GM18870 (cell line): Measurements from ENCODE around the gene EEIG2.
"Not testable (repeated sequence)": the region's sequence is repeated elsewhere in the genome, so short reads cannot be mapped to it uniquely, and the experiment has no call there.

Source experiments
- ATAC-seq: cut with Tn5 transposase; IDR thresholded peaks from one replicate; pipeline ENCODE4 v1.9.1; 2021; ENCODE audit warnings: moderate library complexity; ENCODE audit not compliant: unreplicated experiment

EEIG2 gene

DNA sequence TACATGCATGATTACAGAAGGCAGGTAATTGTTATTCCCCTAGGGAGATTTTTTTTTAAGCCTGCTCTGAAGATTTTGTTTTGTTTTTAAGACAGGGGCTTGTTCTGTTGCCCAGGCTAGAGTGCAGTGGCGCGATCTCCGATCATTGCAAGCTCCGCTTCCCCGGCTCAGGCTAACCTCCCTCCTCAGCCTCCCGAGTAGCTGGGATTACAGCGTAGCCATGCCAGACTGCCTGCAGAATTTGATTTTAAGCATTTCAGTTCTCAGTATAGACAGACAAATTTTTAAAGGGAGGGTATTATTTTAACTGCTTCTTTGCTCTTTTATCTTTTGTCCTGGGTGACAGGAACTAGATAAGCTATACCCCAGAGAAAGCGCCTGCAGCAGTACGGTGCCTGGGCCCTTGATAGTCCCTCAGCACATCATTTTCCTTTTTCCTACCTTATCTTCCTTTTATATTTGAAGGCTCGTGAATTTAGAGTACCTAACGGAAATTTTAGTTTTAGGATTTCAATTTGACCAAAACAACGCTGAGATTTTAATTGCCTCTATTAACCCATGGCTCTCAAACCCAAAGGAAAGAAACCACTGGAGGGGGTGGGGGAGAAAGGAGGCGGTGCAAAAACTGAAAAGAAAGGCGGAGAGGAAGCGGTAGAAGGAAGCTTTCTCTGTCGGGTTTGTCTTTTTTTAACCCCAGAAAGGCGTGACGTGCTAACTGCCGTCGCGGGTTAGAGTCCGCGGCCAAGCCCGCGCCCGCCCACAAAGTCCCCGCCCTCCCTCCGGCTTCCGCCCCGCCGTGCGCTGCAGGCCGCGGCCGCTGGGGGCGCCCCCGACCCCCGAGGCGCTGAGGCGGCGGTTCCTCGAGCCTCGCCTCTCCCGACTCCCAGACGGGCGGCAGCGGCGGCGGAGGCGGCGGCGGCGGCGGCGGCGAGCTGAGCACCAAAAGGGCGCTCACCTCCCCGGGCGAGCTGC is at the start of gene EEIG2:
Gene EEIG2, plus strand, starts transcription at position 886 of the 972 bp plus-strand sequence. CDS start 329 bp downstream, outside the sequence.
- ATAC-seq, result peak; percentile 63

- no peak for ATAC-seq
Observed at GRCh38 chr1:108511764-108512163, 48.1 kb upstream of the EEIG2 start.

DNA sequence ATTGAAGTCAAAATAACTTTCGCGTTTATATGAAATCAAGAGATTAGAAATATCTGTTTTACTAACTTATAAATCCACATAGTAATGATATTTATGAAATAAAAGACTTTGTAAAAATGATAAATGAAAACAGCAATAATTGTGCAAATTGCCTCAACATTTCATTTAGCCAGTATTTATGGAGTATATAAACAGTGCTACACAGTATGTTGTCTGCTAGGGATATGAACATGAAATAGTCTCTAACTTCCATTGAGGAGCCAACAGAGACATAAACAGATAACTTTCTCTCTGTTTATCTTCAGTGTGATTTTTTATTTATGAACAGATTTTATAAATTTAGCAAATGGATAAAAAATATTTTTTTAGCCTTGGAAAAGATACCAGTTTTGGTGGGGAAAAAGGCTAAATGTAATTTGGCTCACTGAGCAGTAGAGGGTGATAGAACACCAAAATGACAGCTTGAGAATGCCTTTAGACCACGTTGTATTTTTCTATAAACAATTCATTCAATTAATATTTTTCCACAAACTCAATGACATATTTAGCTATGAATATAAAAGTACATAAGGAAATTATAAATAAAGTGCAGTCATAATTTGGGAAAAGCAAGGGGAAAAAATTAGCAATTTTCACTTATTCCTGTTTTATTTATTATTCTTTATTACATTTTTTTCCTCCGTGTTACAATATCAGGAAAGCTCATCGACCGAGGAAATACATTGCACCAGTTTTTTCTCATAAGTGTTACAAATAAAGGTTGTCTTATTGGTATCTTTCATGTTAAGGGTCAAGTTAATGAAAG is 47.5 kb upstream of the EEIG2 start:
- no peak for ATAC-seq

DNA sequence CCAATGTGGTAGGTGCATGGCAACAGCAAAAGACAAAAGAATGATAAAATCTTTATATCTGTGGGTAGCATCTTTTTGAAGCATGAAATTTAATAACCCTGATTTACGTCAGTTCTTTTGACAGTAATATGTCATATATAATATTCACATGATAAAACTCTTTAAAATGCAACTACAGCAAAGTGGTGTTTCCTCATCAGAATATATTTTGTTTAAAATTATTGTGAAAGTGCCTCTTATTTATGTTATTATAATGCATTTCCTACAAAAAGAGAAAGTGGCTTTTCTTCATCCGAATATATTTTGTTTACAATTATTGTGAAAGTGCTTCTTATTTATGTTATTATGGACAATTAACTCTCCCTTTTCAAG is 46.9 kb upstream of the EEIG2 start:
- no peak for ATAC-seq

GRCh38 chr1:108513914-108514313 is 46.0 kb upstream of the EEIG2 start:
- ATAC-seq, result not testable (repeated sequence)

- ATAC-seq, result not testable (repeated sequence)
Observed at GRCh38 chr1:108517301-108517897, 42.5 kb upstream of the EEIG2 start.

GRCh38 chr1:108521990-108522393 is 37.9 kb upstream of the EEIG2 start:
- no peak for ATAC-seq

DNA sequence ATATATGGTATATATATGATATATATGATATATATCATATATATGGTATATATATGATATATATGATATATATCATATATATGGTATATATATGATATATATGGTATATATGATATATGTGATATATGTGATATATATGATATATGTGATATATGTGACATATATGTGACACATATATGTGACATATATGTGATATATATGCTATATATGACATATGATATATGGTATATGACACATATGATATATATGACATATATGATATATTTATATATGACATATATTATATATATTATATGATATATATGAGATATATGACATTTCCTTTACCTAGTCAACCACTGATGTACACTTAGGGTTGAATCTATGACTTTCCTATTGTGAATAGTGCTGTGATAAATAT is 36.1 kb upstream of the EEIG2 start:
- ATAC-seq, result no peak

DNA sequence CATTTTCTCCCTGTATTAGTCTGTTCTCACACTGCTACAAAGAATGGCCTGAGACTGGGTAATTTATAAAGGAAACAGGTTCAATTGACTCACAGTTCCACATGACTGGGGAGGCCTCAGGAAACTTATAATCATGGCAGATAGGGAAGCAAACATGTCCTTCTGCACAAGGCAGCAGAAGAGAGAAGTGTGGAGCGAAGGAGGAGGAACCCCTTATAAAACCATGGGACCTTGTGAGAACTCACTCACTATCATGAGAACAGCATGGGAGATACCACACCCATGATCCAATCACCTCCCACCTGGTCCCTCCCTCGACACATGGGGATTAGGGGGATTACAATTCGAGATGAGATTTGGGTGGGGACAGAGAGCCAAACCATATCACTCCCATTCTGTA is 35.2 kb upstream of the EEIG2 start:
- ATAC-seq, result no peak

- no peak for ATAC-seq
Observed at GRCh38 chr1:108527135-108527534, 32.8 kb upstream of the EEIG2 start.

DNA sequence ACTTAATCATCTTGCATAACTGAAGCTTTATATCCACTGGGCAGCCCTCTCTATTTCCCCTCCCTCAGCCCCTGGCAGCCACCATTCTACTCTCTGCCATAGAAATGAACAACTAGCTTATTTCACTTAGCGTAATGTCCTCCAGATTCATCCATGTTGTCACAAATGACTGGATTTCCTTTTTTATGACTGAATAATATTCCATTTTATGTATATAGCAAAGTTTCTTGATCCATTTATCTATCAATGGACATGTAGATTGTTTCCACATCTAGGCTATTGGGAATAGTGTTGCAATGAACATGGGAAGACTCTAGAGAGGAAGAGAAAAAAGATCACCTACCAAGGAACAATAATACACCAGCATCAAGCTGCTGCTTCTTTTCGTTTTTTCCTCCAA is 32.1 kb upstream of the EEIG2 start:
- no peak for ATAC-seq

DNA sequence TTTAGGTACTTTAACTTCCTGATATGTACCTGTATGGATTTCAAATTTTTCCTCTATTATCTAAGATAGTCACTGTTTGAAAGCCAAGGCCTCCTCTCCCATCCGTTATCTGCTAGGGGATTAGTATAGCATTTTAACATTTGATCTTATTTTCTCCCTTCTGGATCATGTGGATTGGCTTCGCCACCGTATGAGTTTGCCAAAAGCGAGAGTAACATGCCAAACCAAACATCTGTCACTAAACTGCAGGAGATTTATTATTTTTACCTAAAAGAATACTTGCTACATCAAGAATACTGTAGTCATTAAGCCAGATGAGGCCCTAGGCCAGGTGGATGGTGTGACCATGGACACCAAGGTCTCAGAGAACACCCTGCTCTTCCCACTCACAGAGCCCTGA is 28.5 kb upstream of the EEIG2 start:
- no peak for ATAC-seq

GRCh38 chr1:108532730-108533129 is 27.2 kb upstream of the EEIG2 start:
- no peak for ATAC-seq

DNA sequence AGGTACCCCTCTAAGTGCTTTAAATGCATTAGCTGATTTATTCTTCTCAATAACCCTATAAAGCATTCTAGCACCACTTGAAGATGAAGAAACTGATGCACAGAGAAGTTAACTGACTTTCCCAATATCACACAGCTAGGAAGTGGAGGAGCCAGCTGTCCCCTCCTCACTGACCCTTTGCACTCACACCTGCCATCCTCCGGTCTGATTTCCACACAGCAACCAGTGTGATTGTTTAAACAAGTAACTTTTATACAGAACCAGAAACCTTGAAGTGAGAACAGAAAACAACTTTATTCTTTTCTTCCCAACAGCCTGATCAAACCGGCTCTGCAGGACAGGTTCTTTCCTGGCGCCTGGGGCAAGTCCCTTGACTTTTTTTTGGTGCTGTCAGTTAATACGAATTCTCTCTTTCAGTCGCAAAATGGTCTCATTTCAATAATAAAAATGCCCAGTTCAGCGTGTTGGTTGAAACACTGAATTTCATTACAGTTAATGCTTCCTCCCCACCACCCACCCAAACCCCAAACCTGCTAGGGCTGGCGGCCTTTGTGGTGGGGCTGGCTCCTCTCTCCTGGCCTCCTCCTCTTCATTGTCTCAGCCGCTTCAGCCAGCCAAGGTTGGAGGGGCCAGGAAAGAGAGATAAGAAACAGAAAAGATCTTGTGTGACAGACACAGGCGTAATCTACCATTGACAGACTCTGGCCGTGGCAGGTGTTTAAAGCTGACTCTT is 26.4 kb upstream of the EEIG2 start:
- ATAC-seq, result no peak

- no peak for ATAC-seq
Observed at GRCh38 chr1:108534759-108535158, 25.1 kb upstream of the EEIG2 start.

- ATAC-seq, result not testable (repeated sequence)
Observed at GRCh38 chr1:108535315-108535897, 24.5 kb upstream of the EEIG2 start.

DNA sequence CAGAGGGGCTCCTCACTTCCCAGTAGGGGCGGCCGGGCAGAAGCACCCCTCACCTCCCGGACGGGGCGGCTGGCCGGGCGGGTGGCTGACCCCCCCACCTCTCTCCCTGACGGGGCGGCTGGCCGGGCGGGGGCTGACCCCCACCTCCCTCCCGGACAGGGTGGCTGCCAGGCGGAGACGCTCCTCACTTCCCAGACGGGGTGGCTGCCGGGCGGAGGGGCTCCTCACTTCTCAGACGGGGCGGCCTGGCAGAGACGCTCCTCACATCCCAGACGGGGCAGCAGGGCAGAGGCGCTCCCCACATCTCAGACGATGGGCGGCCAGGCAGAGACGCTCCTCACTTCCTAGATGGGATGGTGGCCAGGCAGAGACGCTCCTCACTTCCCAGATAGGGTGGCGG is 23.9 kb upstream of the EEIG2 start:
- ATAC-seq, result not testable (repeated sequence)

GRCh38 chr1:108536791-108537190 is 23.1 kb upstream of the EEIG2 start:
- not testable (repeated sequence) for ATAC-seq

- ATAC-seq, result no peak
Observed at GRCh38 chr1:108537976-108538375, 21.9 kb upstream of the EEIG2 start.

GRCh38 chr1:108540977-108541376 is 18.9 kb upstream of the EEIG2 start:
- no peak for ATAC-seq
